ENCODE results near the gene CPTP.

Gene CPTP

DNA sequence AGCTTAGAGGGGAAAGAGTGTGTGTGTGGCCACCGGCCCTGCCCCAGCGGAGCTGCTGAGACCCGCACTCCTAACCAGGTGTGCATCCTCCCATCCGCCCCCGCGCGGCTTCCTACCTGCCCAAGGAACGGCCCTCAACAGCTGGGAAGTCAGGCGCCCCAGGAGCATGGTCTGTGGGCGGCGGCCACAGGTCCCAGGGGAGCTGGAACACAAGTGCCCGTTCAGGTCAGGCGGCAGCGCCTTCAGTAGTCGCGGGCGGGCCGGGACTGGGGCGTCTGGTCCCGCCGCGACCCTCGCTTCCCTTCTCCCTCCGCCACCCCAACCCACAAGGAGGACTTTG lies 50.0 kb downstream of the CPTP start:
- H3K9me3 ChIP-seq (ENCODE audit: control insufficient read depth, low read length): no peaks in the 10 kb centered on the region

DNA sequence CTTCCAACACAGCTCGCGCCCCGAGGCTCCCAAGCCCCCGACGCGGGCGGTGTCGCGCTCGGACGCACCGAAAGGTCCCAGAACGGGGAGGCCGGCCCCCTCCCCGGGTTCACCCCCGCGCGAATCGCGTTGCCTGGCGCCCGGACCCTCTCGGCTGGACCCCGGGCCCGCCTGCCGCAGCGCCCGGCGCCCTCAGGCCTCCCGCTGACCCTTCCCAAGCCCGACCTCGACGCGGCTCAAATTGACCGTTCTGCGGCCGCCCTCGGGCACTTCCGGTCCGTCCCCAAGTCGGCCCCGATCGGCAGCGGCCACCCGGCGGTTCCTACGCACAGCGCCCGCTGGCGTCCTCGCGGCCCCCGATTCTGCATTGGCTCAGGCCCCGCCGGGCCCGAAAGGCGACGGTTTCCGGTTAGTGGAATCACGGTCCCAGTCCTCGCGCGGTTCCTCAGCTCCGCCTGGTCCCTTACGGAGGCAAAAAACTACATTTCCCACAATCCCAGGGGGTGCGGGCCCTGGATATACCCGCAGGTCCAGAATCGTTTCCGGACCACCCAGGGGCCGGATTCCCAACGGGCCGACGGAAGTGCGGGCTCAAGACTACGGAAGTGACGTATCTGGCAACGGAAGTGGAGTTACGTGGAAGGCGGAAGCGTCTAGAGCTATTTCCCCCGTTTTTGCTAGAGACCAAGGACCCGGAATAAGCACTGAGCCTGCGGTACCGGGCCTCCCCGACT lies 50.5 kb downstream of the CPTP start, which contains the start of gene AURKAIP1:
AURKAIP1 (minus strand) TSS at position 279 of the 734 bp plus-strand sequence. CDS start 451 bp downstream, outside the sequence.
- Histone ChIP-seq H3K79me2 (no peaks in the 10 kb centered on the region), H2AFZ (peak within 1 kb of the TSS; percentile 80), H3K4me1 (no peaks in the 10 kb centered on the region), H3K4me3 (ENCODE audit: low read depth, low read length) (peak within 1 kb of the TSS; percentile 97), H3K36me3 (ENCODE audit: control insufficient read depth, insufficient read depth, low read length) (no peaks in the 10 kb centered on the region), H3K9ac (peak within 1 kb of the TSS; percentile 57), H3K9me3 (ENCODE audit: control insufficient read depth, low read length) (no peaks in the 10 kb centered on the region), H3K27me3 (ENCODE audit: control insufficient read depth, insufficient read depth, low read length) (no peaks in the 10 kb centered on the region), H3K27ac (peak within 1 kb of the TSS; percentile 91), H3K4me2 (ENCODE audit: low read length) (peak within 1 kb of the TSS; percentile 92)
- TF ChIP-seq, protein P1, sequence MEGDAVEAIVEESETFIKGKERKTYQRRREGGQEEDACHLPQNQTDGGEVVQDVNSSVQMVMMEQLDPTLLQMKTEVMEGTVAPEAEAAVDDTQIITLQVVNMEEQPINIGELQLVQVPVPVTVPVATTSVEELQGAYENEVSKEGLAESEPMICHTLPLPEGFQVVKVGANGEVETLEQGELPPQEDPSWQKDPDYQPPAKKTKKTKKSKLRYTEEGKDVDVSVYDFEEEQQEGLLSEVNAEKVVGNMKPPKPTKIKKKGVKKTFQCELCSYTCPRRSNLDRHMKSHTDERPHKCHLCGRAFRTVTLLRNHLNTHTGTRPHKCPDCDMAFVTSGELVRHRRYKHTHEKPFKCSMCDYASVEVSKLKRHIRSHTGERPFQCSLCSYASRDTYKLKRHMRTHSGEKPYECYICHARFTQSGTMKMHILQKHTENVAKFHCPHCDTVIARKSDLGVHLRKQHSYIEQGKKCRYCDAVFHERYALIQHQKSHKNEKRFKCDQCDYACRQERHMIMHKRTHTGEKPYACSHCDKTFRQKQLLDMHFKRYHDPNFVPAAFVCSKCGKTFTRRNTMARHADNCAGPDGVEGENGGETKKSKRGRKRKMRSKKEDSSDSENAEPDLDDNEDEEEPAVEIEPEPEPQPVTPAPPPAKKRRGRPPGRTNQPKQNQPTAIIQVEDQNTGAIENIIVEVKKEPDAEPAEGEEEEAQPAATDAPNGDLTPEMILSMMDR (IDR thresholded peaks at IDR 0.05): no peak

More for the DNA sequence above, 50.0 kb downstream of the CPTP start:
- Histone ChIP-seq H3K9ac (peak overlapping the region; percentile 57), H3K27ac (peak overlapping the region; percentile 91), H3K79me2 (no peaks in the 10 kb centered on the region), H3K36me3 (ENCODE audit: control insufficient read depth, insufficient read depth, low read length) (no peaks in the 10 kb centered on the region), H3K4me2 (ENCODE audit: low read length) (peak overlapping the region; percentile 92), H3K27me3 (ENCODE audit: control insufficient read depth, insufficient read depth, low read length) (no peaks in the 10 kb centered on the region), H3K4me3 (ENCODE audit: low read depth, low read length) (peak overlapping the region; percentile 97), H3K4me1 (no peaks in the 10 kb centered on the region), H2AFZ (peak overlapping the region; percentile 80)
- TF ChIP-seq, protein P1 (IDR thresholded peaks at IDR 0.05): no peak

DNA sequence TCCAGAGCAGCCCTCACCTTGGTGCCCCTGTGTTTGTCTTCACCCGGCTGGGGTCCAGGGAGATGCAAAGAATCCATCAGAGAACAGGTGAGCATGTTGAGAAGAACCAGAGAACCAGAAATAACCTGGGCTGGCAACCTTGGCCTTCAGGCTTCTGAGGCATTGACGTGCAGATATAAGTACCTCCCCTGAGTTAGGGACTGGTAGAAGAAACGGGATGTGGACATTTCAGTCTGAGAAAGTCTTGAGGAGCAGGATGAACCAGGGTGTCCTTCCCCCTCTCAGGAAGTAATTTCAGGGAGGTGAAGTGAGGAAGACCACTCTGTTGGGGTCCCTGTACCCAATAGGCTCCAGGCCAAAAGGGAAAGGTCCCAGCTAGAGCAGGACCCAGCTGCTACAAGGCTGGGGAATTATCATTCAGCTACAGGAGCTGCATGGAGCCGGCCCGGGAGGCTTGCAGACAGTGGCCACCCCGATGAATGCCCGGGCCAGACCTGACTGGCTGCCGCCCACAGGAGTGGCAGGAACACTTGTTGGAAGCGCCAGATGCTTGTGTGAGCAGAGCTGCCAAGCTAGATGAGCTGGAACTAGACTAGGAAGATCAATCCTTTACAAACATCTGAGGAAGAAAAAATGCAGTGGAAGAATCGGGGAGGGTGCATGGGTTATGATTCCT lies 52.1 kb downstream of the CPTP start:
- H3K9me3 ChIP-seq (ENCODE audit: control insufficient read depth, low read length): no peaks in the 10 kb centered on the region
- H3K36me3 ChIP-seq (ENCODE audit: control insufficient read depth, insufficient read depth, low read length): no peaks in the 10 kb centered on the region
- H3K4me2 ChIP-seq (ENCODE audit: low read length): no peak overlapping the region
- H3K9ac ChIP-seq: no peak overlapping the region
- TF ChIP-seq, protein P1 (IDR thresholded peaks at IDR 0.05): no peak
- H3K27ac ChIP-seq: no peak overlapping the region
- no peaks in the 10 kb centered on the region for H3K27me3 ChIP-seq (ENCODE audit: control insufficient read depth, insufficient read depth, low read length)
- H3K4me1 ChIP-seq: no peaks in the 10 kb centered on the region
- H3K4me3 ChIP-seq (ENCODE audit: low read depth, low read length): no peak overlapping the region
- H3K79me2 ChIP-seq: no peaks in the 10 kb centered on the region
- no peak overlapping the region for H2AFZ ChIP-seq

DNA sequence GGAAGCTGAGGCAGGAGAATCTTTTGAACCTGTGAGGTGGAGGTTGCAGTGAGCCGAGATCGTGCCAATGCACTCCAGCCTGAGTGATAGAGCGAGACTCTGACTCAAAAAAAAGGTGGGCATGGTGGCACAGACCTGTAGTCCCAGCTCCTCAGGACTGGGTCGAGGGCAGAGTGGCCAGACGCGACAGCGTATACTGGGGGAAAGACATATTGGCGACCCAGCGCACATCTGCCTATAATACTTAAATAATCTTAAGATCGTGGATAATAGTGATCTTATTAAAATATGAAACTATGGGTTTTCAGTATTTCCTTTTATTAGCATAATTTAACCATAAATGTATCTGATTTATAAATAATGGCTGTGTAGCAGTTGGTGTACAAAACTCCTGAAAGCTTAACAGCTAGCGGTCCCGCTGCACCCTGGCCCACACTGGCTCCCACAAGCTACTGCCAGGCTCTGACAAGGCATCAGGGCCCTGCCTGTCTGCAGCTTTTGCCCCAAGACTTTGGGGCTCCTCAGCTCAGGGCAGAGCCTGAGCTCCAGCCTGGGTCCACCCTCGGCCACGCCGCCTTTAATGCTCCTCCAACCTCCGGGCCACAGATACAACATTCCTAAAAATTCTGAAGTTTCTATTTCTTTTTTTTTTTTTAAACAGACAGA lies 53.1 kb downstream of the CPTP start:
- Histone ChIP-seq H3K9ac (no peak overlapping the region), H3K4me3 (ENCODE audit: low read depth, low read length) (no peak overlapping the region), H3K4me2 (ENCODE audit: low read length) (no peak overlapping the region), H3K9me3 (ENCODE audit: control insufficient read depth, low read length) (no peaks in the 10 kb centered on the region), H3K27ac (no peak overlapping the region), H3K4me1 (no peaks in the 10 kb centered on the region), H3K79me2 (no peaks in the 10 kb centered on the region), H3K36me3 (ENCODE audit: control insufficient read depth, insufficient read depth, low read length) (no peaks in the 10 kb centered on the region), H2AFZ (no peak overlapping the region), H3K27me3 (ENCODE audit: control insufficient read depth, insufficient read depth, low read length) (no peaks in the 10 kb centered on the region)
- TF ChIP-seq, protein P1 (IDR thresholded peaks at IDR 0.05): no peak

Data from parathyroid adenoma (tissue), 2 donors.